Measurements from ENCODE around the gene FHIT. TPM values are rescaled to one million over a fixed set of nuclear protein-coding genes. Genes with fewer than 3 reads are reported as not detected.

Gene FHIT
- total RNA-seq, 2 donors from 2014 or later: 6.8 to 12.3 TPM

DNA sequence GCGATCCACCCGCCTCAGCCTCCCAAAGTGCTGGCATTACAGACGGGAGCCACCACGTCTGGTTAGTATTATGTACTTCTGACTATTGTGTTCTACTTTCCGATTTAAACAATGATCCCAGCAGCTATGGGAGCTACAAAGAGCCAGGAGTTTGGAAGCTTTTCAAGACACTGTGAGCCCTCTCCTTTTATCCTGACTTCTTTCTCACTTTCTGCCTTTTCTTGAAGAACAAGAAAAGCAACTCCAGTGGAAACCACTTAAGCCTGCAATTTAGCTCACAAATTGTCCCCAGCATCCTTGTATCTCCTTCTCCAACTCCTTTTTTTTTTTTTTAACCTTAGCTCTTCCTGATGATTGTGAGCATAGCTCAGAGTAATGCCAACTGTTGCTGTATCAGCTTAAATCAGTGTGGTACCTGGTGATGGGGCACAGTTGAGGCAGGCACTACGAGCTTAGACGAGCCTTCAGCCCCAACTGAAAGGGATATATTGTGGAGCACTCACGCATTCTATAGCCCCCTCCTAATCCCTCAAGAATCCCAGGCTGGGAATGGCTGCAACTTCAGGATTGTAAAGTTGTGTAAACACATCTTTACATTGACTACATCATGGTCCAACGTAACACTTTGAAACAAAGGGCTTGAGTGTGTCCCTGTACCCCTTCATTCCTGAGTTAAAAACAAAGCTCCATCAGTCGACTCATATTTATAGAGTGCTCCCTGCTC, 677.0 kb downstream of the FHIT start:
- Histone ChIP-seq H3K27me3 (ENCODE audit: control insufficient read depth, insufficient read depth, low read length, poor library complexity, severe bottlenecking) (no peaks in the 10 kb centered on the region), H3K27ac (ENCODE audit: low read depth, low read length) (no peak overlapping the region), H3K36me3 (ENCODE audit: control insufficient read depth, insufficient read depth, low read length) (no peaks in the 10 kb centered on the region), H3K4me3 (ENCODE audit: low read length) (no peak overlapping the region), H3K9me3 (ENCODE audit: control insufficient read depth, low read length) (no peaks in the 10 kb centered on the region), H3K9ac (ENCODE audit: extremely low read depth, low read length, poor library complexity, severe bottlenecking) (no peak overlapping the region), H3K4me1 (ENCODE audit: control insufficient read depth, insufficient read depth, low read length) (no peaks in the 10 kb centered on the region)
- TF ChIP-seq CTCF (conservative IDR thresholded peaks at IDR 0.05): no peak
- H3K36me3 Mint-ChIP-seq (ENCODE audit: low read depth): no peaks in the 10 kb centered on the region
- no peaks in the 10 kb centered on the region for H3K27me3 Mint-ChIP-seq (ENCODE audit: insufficient read depth)
- no peak overlapping the region for H3K27ac Mint-ChIP-seq
- DNase-seq: no peak
- WGBS, 2 experiments (ENCODE audit: insufficient coverage in 1 of 2, insufficient read length in 1 of 2): 87 to 90% methylated on average over 9 to 10 of the region's 10 CpGs
- peaks cover 10% of the 10 kb centered on the region for H3K4me1 Mint-ChIP-seq
- H3K9me3 Mint-ChIP-seq: no peaks in the 10 kb centered on the region
- no peak overlapping the region for H3K4me3 Mint-ChIP-seq

DNA sequence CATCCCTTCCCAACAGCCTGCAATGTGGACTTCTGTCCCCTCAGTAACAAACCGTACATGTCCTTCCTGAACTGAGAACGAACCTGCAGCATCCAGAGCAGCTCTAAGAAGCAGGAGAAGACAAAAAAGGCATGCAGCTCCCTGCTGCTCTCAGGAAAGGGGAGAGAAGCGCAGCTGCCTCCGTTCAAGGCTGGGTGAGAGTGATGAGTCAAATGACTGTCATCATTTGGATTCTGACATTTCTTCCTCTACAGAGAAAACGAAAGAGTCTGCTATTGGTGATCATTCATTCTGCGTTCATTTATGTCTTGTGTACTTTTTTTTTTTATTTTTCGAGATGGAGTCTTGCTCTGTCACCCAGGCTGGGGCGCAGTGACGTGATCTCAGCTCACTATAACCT, 677.8 kb downstream of the FHIT start:
- no peak overlapping the region for H3K27ac ChIP-seq (ENCODE audit: low read depth, low read length)
- no peak overlapping the region for H3K27ac Mint-ChIP-seq
- no peaks in the 10 kb centered on the region for H3K9me3 ChIP-seq (ENCODE audit: control insufficient read depth, low read length)
- no peaks in the 10 kb centered on the region for H3K27me3 Mint-ChIP-seq (ENCODE audit: insufficient read depth)
- no peak overlapping the region for H3K4me3 Mint-ChIP-seq
- no peaks in the 10 kb centered on the region for H3K27me3 ChIP-seq (ENCODE audit: control insufficient read depth, insufficient read depth, low read length, poor library complexity, severe bottlenecking)
- H3K4me3 ChIP-seq (ENCODE audit: low read length): no peak overlapping the region
- WGBS, 2 experiments (ENCODE audit: insufficient coverage in 1 of 2, insufficient read length in 1 of 2): 68 to 82% methylated on average over 9 of the region's 9 CpGs
- peaks cover under 1% of the 10 kb centered on the region for H3K9me3 Mint-ChIP-seq
- H3K36me3 ChIP-seq (ENCODE audit: control insufficient read depth, insufficient read depth, low read length): no peaks in the 10 kb centered on the region
- H3K9ac ChIP-seq (ENCODE audit: extremely low read depth, low read length, poor library complexity, severe bottlenecking): no peak overlapping the region
- peaks cover 10% of the 10 kb centered on the region for H3K4me1 Mint-ChIP-seq
- TF ChIP-seq CTCF (conservative IDR thresholded peaks at IDR 0.05): no peak
- no peak for DNase-seq
- no peaks in the 10 kb centered on the region for H3K4me1 ChIP-seq (ENCODE audit: control insufficient read depth, insufficient read depth, low read length)
- H3K36me3 Mint-ChIP-seq (ENCODE audit: low read depth): no peaks in the 10 kb centered on the region

GRCh38 chr3:60571511-60571910, 679.7 kb downstream of the FHIT start:
- 95% methylated on average over 2 of the region's 2 CpGs; no CpG with 5 or more reads in 1 of the 2 experiments for WGBS, 2 experiments (ENCODE audit: insufficient coverage in 1 of 2, insufficient read length in 1 of 2)
- no peaks in the 10 kb centered on the region for H3K36me3 Mint-ChIP-seq (ENCODE audit: low read depth)
- peaks cover 10% of the 10 kb centered on the region for H3K4me1 Mint-ChIP-seq

More at GRCh38 chr3:60571511-60571910, 679.7 kb downstream of the FHIT start:
- Mint-ChIP-seq H3K27ac (no peak overlapping the region), H3K9me3 (peaks cover 6% of the 10 kb centered on the region), H3K4me3 (no peak overlapping the region), H3K27me3 (ENCODE audit: insufficient read depth) (no peaks in the 10 kb centered on the region)
- TF ChIP-seq CTCF (conservative IDR thresholded peaks at IDR 0.05): no peak
- no peaks in the 10 kb centered on the region for H3K9me3 ChIP-seq (ENCODE audit: control insufficient read depth, low read length)
- DNase-seq: no peak
- no peak overlapping the region for H3K27ac ChIP-seq (ENCODE audit: low read depth, low read length)
- no peaks in the 10 kb centered on the region for H3K36me3 ChIP-seq (ENCODE audit: control insufficient read depth, insufficient read depth, low read length)
- H3K4me1 ChIP-seq (ENCODE audit: control insufficient read depth, insufficient read depth, low read length): no peaks in the 10 kb centered on the region
- no peaks in the 10 kb centered on the region for H3K27me3 ChIP-seq (ENCODE audit: control insufficient read depth, insufficient read depth, low read length, poor library complexity, severe bottlenecking)
- no peak overlapping the region for H3K9ac ChIP-seq (ENCODE audit: extremely low read depth, low read length, poor library complexity, severe bottlenecking)
- no peak overlapping the region for H3K4me3 ChIP-seq (ENCODE audit: low read length)
